Endothelial cell (in vitro differentiated cells): ENCODE measurements around the gene KCNMA1. TPM values are rescaled to one million over a fixed set of nuclear protein-coding genes. Genes with fewer than 3 reads are reported as not detected.

Experiments used
- DNase-seq: peaks from one replicate; pipeline ENCODE4 v3.0.0; 2021; ENCODE audit warnings: low spot score
- H3K27ac Mint-ChIP-seq: one replicate; pipeline ENCODE4 v1.8.0; 2021; ENCODE audit warnings: mixed read lengths, inconsistent platforms; ENCODE audit not compliant: unreplicated experiment
- H3K27me3 Mint-ChIP-seq: one replicate; pipeline ENCODE4 v1.8.0; 2021; ENCODE audit warnings: mild to moderate bottlenecking, moderate library complexity, mixed read lengths, inconsistent platforms; ENCODE audit not compliant: unreplicated experiment
- H3K36me3 Mint-ChIP-seq: one replicate; pipeline ENCODE4 v1.8.0; 2021; ENCODE audit warnings: mild to moderate bottlenecking, low read depth, mixed read lengths, inconsistent platforms; ENCODE audit not compliant: unreplicated experiment
- H3K4me1 Mint-ChIP-seq: one replicate; pipeline ENCODE4 v1.8.0; 2021; ENCODE audit warnings: mild to moderate bottlenecking, mixed read lengths, inconsistent platforms; ENCODE audit not compliant: unreplicated experiment
- H3K4me3 Mint-ChIP-seq: one replicate; pipeline ENCODE4 v1.8.0; 2021; ENCODE audit warnings: mild to moderate bottlenecking, mixed read lengths, inconsistent platforms; ENCODE audit not compliant: unreplicated experiment
- H3K9me3 Mint-ChIP-seq: one replicate; pipeline ENCODE4 v1.8.0; 2021; ENCODE audit warnings: mixed read lengths, inconsistent platforms; ENCODE audit not compliant: unreplicated experiment
- total RNA-seq: library from RNA; stranded (reverse); fragmentation: NEBNext Ultra II Directional; extraction: Animal tissue kit (Norgen Biotek cat#: 25700); gene quantifications from one replicate; pipeline ENCODE4 v1.2.1, GENCODE V29; 2021; ENCODE audit not compliant: unreplicated experiment
- TF ChIP-seq, protein P1 (sequence below): fragments of 200-600 bp; sonication (generic); IDR thresholded peaks from one replicate; pipeline ENCODE4 v1.5.0; 2021; ENCODE audit warnings: antibody characterized with exemption; ENCODE audit not compliant: unreplicated experiment

The KCNMA1 gene
- total RNA-seq, 1 donor from 2014 or later, result 5.1 TPM

- Mint-ChIP-seq H3K27ac (no peak overlapping the region), H3K4me3 (no peak overlapping the region), H3K27me3 (peaks cover 4% of the 10 kb centered on the region), H3K4me1 (peaks cover 6% of the 10 kb centered on the region), H3K36me3 (no peaks in the 10 kb centered on the region), H3K9me3 (no peaks in the 10 kb centered on the region)
- no peak for DNase-seq
- TF ChIP-seq, protein P1, sequence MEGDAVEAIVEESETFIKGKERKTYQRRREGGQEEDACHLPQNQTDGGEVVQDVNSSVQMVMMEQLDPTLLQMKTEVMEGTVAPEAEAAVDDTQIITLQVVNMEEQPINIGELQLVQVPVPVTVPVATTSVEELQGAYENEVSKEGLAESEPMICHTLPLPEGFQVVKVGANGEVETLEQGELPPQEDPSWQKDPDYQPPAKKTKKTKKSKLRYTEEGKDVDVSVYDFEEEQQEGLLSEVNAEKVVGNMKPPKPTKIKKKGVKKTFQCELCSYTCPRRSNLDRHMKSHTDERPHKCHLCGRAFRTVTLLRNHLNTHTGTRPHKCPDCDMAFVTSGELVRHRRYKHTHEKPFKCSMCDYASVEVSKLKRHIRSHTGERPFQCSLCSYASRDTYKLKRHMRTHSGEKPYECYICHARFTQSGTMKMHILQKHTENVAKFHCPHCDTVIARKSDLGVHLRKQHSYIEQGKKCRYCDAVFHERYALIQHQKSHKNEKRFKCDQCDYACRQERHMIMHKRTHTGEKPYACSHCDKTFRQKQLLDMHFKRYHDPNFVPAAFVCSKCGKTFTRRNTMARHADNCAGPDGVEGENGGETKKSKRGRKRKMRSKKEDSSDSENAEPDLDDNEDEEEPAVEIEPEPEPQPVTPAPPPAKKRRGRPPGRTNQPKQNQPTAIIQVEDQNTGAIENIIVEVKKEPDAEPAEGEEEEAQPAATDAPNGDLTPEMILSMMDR, result no peak
Measured at GRCh38 chr10:77358656-77359055, 279.0 kb downstream of the KCNMA1 start.

DNA sequence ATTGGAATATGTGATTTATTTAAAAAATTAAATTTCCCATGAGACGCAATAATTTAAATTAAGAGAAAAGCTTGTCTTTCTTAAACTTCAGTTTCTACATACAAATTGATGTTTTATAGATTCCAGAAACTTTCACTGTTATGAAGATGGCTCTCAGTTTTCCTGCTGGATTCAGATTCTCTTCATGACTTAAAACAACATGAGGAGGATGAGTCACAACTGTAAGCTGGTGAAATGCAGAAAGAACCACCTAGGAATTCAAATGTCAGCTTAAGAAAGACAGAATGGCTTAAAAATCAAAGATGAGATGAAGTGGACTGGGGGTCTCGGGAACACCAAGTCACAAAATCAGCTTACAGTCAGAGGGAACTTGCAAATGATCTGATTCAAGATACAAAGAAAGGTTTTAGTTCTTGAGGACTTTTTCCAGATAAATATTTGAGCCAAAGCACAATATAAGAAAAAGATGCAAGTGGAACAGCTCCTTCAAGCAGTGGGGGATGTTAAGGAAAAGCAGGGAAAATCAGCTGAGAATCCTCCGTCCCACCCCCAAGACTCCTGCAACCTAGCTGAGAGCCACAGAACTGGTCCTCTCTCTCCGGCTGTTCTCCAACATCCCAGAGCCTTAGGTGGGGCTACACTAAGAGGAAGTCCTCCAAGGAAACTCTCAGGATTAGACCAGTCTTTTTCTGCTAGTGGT lies 279.8 kb downstream of the KCNMA1 start:
- TF ChIP-seq, protein P1, result no peak
- Mint-ChIP-seq H3K4me1 (peaks cover 6% of the 10 kb centered on the region), H3K27ac (no peak overlapping the region), H3K27me3 (peaks cover 3% of the 10 kb centered on the region), H3K36me3 (no peaks in the 10 kb centered on the region), H3K9me3 (no peaks in the 10 kb centered on the region), H3K4me3 (no peak overlapping the region)
- no peak for DNase-seq

- no peak overlapping the region for H3K27ac Mint-ChIP-seq
- no peak for DNase-seq
- H3K4me1 Mint-ChIP-seq, result peaks cover 6% of the 10 kb centered on the region
- H3K9me3 Mint-ChIP-seq, result no peaks in the 10 kb centered on the region
- H3K4me3 Mint-ChIP-seq, result no peak overlapping the region
- H3K27me3 Mint-ChIP-seq, result peaks cover 2% of the 10 kb centered on the region
- TF ChIP-seq, protein P1, result no peak
- H3K36me3 Mint-ChIP-seq, result no peaks in the 10 kb centered on the region
Measured at GRCh38 chr10:77357185-77357584, 280.4 kb downstream of the KCNMA1 start.

DNA sequence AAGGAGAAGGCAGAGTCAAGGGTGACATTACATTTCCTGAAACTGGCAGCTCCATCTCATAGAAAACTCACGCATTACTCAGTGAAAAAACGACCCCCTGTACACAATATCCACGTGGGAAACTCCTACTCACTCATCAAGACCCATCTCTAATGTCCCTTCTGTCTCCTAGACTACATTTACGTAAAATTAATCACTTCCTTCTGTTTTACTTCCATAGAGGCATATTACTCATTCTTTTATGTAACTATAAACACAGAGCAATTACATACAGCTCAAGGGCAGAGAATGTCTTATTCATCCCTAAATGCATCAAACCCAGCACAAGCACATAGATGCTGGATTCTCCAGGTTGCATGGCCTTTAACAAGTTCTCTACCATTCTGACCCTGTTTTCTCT lies 281.8 kb downstream of the KCNMA1 start:
- H3K4me1 Mint-ChIP-seq, result peaks cover 6% of the 10 kb centered on the region
- H3K27ac Mint-ChIP-seq, result no peak overlapping the region
- no peak overlapping the region for H3K4me3 Mint-ChIP-seq

GRCh38 chr10:77351386-77351785 lies 286.2 kb downstream of the KCNMA1 start:
- Mint-ChIP-seq H3K36me3 (no peaks in the 10 kb centered on the region), H3K9me3 (no peaks in the 10 kb centered on the region), H3K27me3 (no peaks in the 10 kb centered on the region), H3K4me1 (no peaks in the 10 kb centered on the region), H3K4me3 (no peak overlapping the region), H3K27ac (no peak overlapping the region)
- no peak for DNase-seq
- TF ChIP-seq, protein P1, result no peak

More for the DNA sequence above, 281.8 kb downstream of the KCNMA1 start:
- Mint-ChIP-seq H3K36me3 (no peaks in the 10 kb centered on the region), H3K9me3 (no peaks in the 10 kb centered on the region), H3K27me3 (peaks cover 2% of the 10 kb centered on the region)
- TF ChIP-seq, protein P1, result no peak
- no peak for DNase-seq
